HCT116 (cell line): ENCODE results near the gene ZNF747. TPM values are rescaled to one million over a fixed set of nuclear protein-coding genes. Genes with fewer than 3 reads are reported as not detected.

Experiments used
- ATAC-seq: fragments of 200-7000 bp; cut with Tn5 transposase; 2 replicates; pipeline ENCODE4 v1.9.1; 2020; ENCODE audit warnings: mild to moderate bottlenecking, moderate library complexity
- BruUV-seq: library from RNA; stranded (reverse); fragments of 400-500 nt; replicated peaks from 2 replicates; lab custom pipeline; 2021; lab: Mats Ljungman, UMichigan
- CTCF ChIA-PET: fragments of 300-600 bp; sonication (Branson Sonifier 250); formaldehyde crosslinking; loops from one replicate; lab custom pipeline; 2021; ENCODE audit warnings: antibody characterized with exemption; lab: Charles Lee
- POLR2A ChIA-PET: fragments of 300-600, 350-600 bp; sonication (Branson Sonifier 250); formaldehyde crosslinking; loops from one replicate; lab custom pipeline; 2021; ENCODE audit warnings: antibody characterized with exemption; lab: Charles Lee
- RAD21 ChIA-PET, 2 experiments: fragments of 300-600 bp; sonication (Branson Sonifier 250); formaldehyde crosslinking; loops; one replicate each; lab custom pipeline; 2023; ENCODE audit warnings: low total read pairs in 2 of 2; ENCODE audit not compliant: uncharacterized antibody in 2 of 2, unreplicated experiment in 2 of 2, low non-redundant PET in 1 of 2; lab: Charles Lee
- DNase-seq: peaks from one replicate; pipeline ENCODE4 v3.0.0-alpha.2; 2010; ENCODE audit warnings: low read depth, low spot score
- H2AFZ ChIP-seq: fragments of 200-600 bp; shearing (Covaris generic), sonication (generic); 2 replicates; pipeline ENCODE4 v1.6.1; 2017; ENCODE audit warnings: low read depth, mixed run types, mixed read lengths, antibody characterized with exemption, low read length; ENCODE audit not compliant: poor library complexity, severe bottlenecking
- H3K27ac ChIP-seq: 2 replicates; pipeline ENCODE4 v1.5.1; 2012; ENCODE audit warnings: low read depth, low read length
- H3K27me3 ChIP-seq: fragments of 200-600 bp; sonication (generic); 2 replicates; pipeline ENCODE4 v1.6.1; 2016; ENCODE audit warnings: mixed run types, low read length, mixed read lengths; ENCODE audit not compliant: insufficient read depth
- H3K36me3 ChIP-seq, 2 experiments: fragments of 200-500 bp in 1 of 2; fragments of 200-600 bp in 1 of 2; sonication (Bioruptor generic) in 1 of 2; sonication (generic) in 1 of 2; 2 replicates each; pipeline versions ENCODE4 v1.5.1 to v1.6.1; 2014 to 2016; ENCODE audit warnings: low read length in 2 of 2, inconsistent platforms in 1 of 2, mixed read lengths in 1 of 2, mixed run types in 1 of 2; ENCODE audit not compliant: insufficient read depth in 2 of 2, control insufficient read depth in 1 of 2
- H3K4me1 ChIP-seq, 2 experiments: fragments of 200-600 bp in 1 of 2; sonication (generic) in 1 of 2; 2 replicates each; pipeline versions ENCODE4 v1.5.1 to v1.6.1; 2012 to 2017; ENCODE audit warnings: low read length in 2 of 2, inconsistent platforms in 1 of 2, mild to moderate bottlenecking in 1 of 2, mixed read lengths in 1 of 2, mixed run types in 1 of 2, moderate library complexity in 1 of 2; ENCODE audit not compliant: insufficient read depth in 2 of 2, control insufficient read depth in 1 of 2
- H3K4me2 ChIP-seq: fragments of 200-600 bp; sonication (generic); 2 replicates; pipeline ENCODE4 v1.6.1; 2017; ENCODE audit warnings: mixed run types, low read length, mixed read lengths
- H3K4me3 ChIP-seq, 2 experiments: fragments of 200-600 bp in 1 of 2; sonication (generic) in 1 of 2; replicated peaks in 1 of 2; 2 replicates each; pipeline ENCODE4 v1.5.1; 2011 to 2016; ENCODE audit warnings: low read length in 2 of 2, control low read depth in 1 of 2, low read depth in 1 of 2, mild to moderate bottlenecking in 1 of 2, mixed read lengths in 1 of 2, mixed run types in 1 of 2
- H3K79me2 ChIP-seq: fragments of 200-600 bp; sonication (generic); 2 replicates; pipeline ENCODE4 v1.6.1; 2017; ENCODE audit warnings: mild to moderate bottlenecking, mixed run types, low read length, moderate library complexity, mixed read lengths; ENCODE audit not compliant: insufficient read depth
- H3K9ac ChIP-seq: fragments of 200-600 bp; sonication (generic); 2 replicates; pipeline ENCODE4 v1.6.1; 2016; ENCODE audit warnings: low read length, mixed read lengths
- H3K9me2 ChIP-seq: fragments of 200-600 bp; sonication (generic), shearing (Covaris generic); 2 replicates; pipeline ENCODE4 v1.6.1; 2017; ENCODE audit warnings: mixed run types, mild to moderate bottlenecking, moderate library complexity; ENCODE audit not compliant: insufficient read depth
- H3K9me3 ChIP-seq, 2 experiments: fragments of 200-500 bp in 1 of 2; fragments of 200-600 bp in 1 of 2; sonication (Bioruptor generic) in 1 of 2; sonication (generic) in 1 of 2; 2 replicates each; pipeline ENCODE4 v1.6.1; 2014 to 2017; ENCODE audit warnings: low read length in 2 of 2, mixed read lengths in 2 of 2, inconsistent platforms in 1 of 2, low read depth in 1 of 2, mild to moderate bottlenecking in 1 of 2, mixed run types in 1 of 2, moderate library complexity in 1 of 2; ENCODE audit not compliant: control insufficient read depth in 1 of 2, insufficient read depth in 1 of 2
- H4K20me1 ChIP-seq: fragments of 200-600 bp; sonication (generic), shearing (Covaris generic); 2 replicates; pipeline ENCODE4 v1.6.1; 2017; ENCODE audit warnings: mixed run types, mild to moderate bottlenecking, moderate library complexity; ENCODE audit not compliant: insufficient read depth
- CBX3 ChIP-seq: IDR thresholded peaks from 2 replicates; pipeline ENCODE4 v1.6.1; 2012; ENCODE audit warnings: low read depth
- EGR1 ChIP-seq: IDR thresholded peaks from 2 replicates; pipeline ENCODE4 v1.6.1; 2012; ENCODE audit warnings: low read depth
- ELF1 ChIP-seq: IDR thresholded peaks from 2 replicates; pipeline ENCODE4 v1.6.1; 2012; ENCODE audit warnings: low read depth, borderline replicate concordance
- EZH2 ChIP-seq: fragments of 200-600 bp; sonication (generic); IDR thresholded peaks from 2 replicates; pipeline ENCODE4 v1.6.1; 2017; ENCODE audit warnings: antibody characterized with exemption, mixed run types
- FOSL1 ChIP-seq: IDR thresholded peaks from 2 replicates; pipeline ENCODE4 v1.6.1; 2012; ENCODE audit warnings: low read depth
- JUND ChIP-seq: IDR thresholded peaks from 2 replicates; pipeline ENCODE4 v1.6.1; 2012
- POLR2A ChIP-seq: IDR thresholded peaks from 2 replicates; pipeline ENCODE4 v1.7.0; 2011; ENCODE audit warnings: borderline replicate concordance; ENCODE audit not compliant: insufficient read depth, insufficient read length; ENCODE audit errors: extremely low read depth
- POLR2AphosphoS5 ChIP-seq: IDR thresholded peaks from 2 replicates; pipeline ENCODE4 v1.6.1; 2011; ENCODE audit warnings: mild to moderate bottlenecking, low read depth, low read length, moderate library complexity
- SIN3A ChIP-seq: IDR thresholded peaks from 2 replicates; pipeline ENCODE4 v1.6.1; 2012; ENCODE audit warnings: low read depth
- SP1 ChIP-seq: IDR thresholded peaks from 2 replicates; pipeline ENCODE4 v1.6.1; 2012; ENCODE audit warnings: low read depth
- SRF ChIP-seq: IDR thresholded peaks from 2 replicates; pipeline ENCODE4 v1.6.1; 2012; ENCODE audit warnings: low read depth
- TCF7L2 ChIP-seq: IDR thresholded peaks from 2 replicates; pipeline ENCODE4 v1.7.0; 2011; ENCODE audit warnings: borderline replicate concordance, inconsistent platforms; ENCODE audit not compliant: insufficient read depth, insufficient read length; ENCODE audit errors: extremely low read depth
- YY1 ChIP-seq: IDR thresholded peaks from 2 replicates; pipeline ENCODE4 v1.6.1; 2011; ENCODE audit warnings: low read length, low read depth, moderate library complexity, mild to moderate bottlenecking; ENCODE audit not compliant: insufficient replicate concordance; ENCODE audit errors: extremely low read depth
- ZFX ChIP-seq: fragments of 450-650 bp; IDR thresholded peaks from 2 replicates; pipeline ENCODE4 v1.6.1; 2017
- ZNF274 ChIP-seq: fragments of 200-500 bp; sonication (Bioruptor generic); IDR thresholded peaks from 2 replicates; pipeline ENCODE4 v1.6.1; 2014; ENCODE audit warnings: mild to moderate bottlenecking, low read depth, low read length, inconsistent platforms
- intact Hi-C: fragments of 100-400 bp; cut with micrococcal nuclease; formaldehyde crosslinking; loops from 2 replicates; pipeline ENCODE4 v1.10.0; 2022
- total RNA-seq: library from RNA; stranded (reverse); gene quantifications from one replicate; pipeline ENCODE4 v1.2.1, GENCODE V29; 2021; ENCODE audit not compliant: unreplicated experiment
- TF ChIP-seq, protein P1 (sequence below): IDR thresholded peaks from 2 replicates; pipeline ENCODE4 v1.6.1; 2011; ENCODE audit warnings: mild to moderate bottlenecking, low read length, moderate library complexity; ENCODE audit not compliant: insufficient replicate concordance; ENCODE audit errors: extremely low read depth
- TF ChIP-seq, protein P2 (sequence below): IDR thresholded peaks from 2 replicates; pipeline ENCODE4 v1.6.1; 2012
- TF ChIP-seq, protein P3 (sequence below): IDR thresholded peaks from 2 replicates; pipeline ENCODE4 v1.6.1; 2012; ENCODE audit warnings: low read depth
- TF ChIP-seq, protein P4 (sequence below): IDR thresholded peaks from 2 replicates; pipeline ENCODE4 v1.6.1; 2012
- TF ChIP-seq, protein P5 (sequence below), 3 experiments: fragments of 200-600 bp in 1 of 3; sonication (generic) in 1 of 3; IDR thresholded peaks in 2 of 3; conservative IDR thresholded peaks in 1 of 3; 2 replicates each; pipeline ENCODE4 v1.5.1; 2012 to 2017; ENCODE audit warnings: low read depth in 2 of 3, low read length in 2 of 3, antibody characterized with exemption in 1 of 3, borderline replicate concordance in 1 of 3, control low read depth in 1 of 3, mild to moderate bottlenecking in 1 of 3, mixed read lengths in 1 of 3, mixed run types in 1 of 3, moderate library complexity in 1 of 3; ENCODE audit not compliant: insufficient read depth in 1 of 3

Gene ZNF747
- total RNA-seq, 1 experiment from 2014 or later: 2.1 TPM

- Histone ChIP-seq H3K27ac (no peak overlapping the region), H2AFZ (no peak overlapping the region), H3K27me3 (no peaks in the 10 kb centered on the region), H3K4me2 (no peak overlapping the region), H3K9me3 (no peaks in the 10 kb centered on the region), H3K9ac (no peak overlapping the region), H3K79me2 (peaks cover 10% of the 10 kb centered on the region; the same call in 1 of the 2 replicates), H4K20me1 (no peaks in the 10 kb centered on the region), H3K4me1 (peaks cover 10 to 21% of the 10 kb centered on the region in 2 experiments), H3K9me2 (no peaks in the 10 kb centered on the region), H3K4me3 (no peak overlapping the region), H3K36me3 (no peaks in the 10 kb centered on the region)
- RAD21 ChIA-PET: no interaction called here
- no TSS peak for BruUV-seq
- DNase-seq (no peak), ATAC-seq (no peak)
- intact Hi-C loops: no loop called here
- TF ChIP-seq ZNF274 (no peak), ZFX (no peak), CBX3 (no peak), TCF7L2 (no peak), FOSL1 (no peak), EZH2 (no peak), ELF1 (no peak), POLR2A (no peak), SRF (no peak), SIN3A (no peak), YY1 (no peak), SP1 (no peak), POLR2AphosphoS5 (no peak), EGR1 (no peak), JUND (no peak)
- TF ChIP-seq, protein P1, sequence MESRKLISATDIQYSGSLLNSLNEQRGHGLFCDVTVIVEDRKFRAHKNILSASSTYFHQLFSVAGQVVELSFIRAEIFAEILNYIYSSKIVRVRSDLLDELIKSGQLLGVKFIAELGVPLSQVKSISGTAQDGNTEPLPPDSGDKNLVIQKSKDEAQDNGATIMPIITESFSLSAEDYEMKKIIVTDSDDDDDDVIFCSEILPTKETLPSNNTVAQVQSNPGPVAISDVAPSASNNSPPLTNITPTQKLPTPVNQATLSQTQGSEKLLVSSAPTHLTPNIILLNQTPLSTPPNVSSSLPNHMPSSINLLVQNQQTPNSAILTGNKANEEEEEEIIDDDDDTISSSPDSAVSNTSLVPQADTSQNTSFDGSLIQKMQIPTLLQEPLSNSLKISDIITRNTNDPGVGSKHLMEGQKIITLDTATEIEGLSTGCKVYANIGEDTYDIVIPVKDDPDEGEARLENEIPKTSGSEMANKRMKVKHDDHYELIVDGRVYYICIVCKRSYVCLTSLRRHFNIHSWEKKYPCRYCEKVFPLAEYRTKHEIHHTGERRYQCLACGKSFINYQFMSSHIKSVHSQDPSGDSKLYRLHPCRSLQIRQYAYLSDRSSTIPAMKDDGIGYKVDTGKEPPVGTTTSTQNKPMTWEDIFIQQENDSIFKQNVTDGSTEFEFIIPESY: no peak
- TF ChIP-seq, protein P2, sequence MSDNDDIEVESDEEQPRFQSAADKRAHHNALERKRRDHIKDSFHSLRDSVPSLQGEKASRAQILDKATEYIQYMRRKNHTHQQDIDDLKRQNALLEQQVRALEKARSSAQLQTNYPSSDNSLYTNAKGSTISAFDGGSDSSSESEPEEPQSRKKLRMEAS: no peak
- TF ChIP-seq, protein P3, sequence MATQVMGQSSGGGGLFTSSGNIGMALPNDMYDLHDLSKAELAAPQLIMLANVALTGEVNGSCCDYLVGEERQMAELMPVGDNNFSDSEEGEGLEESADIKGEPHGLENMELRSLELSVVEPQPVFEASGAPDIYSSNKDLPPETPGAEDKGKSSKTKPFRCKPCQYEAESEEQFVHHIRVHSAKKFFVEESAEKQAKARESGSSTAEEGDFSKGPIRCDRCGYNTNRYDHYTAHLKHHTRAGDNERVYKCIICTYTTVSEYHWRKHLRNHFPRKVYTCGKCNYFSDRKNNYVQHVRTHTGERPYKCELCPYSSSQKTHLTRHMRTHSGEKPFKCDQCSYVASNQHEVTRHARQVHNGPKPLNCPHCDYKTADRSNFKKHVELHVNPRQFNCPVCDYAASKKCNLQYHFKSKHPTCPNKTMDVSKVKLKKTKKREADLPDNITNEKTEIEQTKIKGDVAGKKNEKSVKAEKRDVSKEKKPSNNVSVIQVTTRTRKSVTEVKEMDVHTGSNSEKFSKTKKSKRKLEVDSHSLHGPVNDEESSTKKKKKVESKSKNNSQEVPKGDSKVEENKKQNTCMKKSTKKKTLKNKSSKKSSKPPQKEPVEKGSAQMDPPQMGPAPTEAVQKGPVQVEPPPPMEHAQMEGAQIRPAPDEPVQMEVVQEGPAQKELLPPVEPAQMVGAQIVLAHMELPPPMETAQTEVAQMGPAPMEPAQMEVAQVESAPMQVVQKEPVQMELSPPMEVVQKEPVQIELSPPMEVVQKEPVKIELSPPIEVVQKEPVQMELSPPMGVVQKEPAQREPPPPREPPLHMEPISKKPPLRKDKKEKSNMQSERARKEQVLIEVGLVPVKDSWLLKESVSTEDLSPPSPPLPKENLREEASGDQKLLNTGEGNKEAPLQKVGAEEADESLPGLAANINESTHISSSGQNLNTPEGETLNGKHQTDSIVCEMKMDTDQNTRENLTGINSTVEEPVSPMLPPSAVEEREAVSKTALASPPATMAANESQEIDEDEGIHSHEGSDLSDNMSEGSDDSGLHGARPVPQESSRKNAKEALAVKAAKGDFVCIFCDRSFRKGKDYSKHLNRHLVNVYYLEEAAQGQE: no peak
- TF ChIP-seq, protein P4, sequence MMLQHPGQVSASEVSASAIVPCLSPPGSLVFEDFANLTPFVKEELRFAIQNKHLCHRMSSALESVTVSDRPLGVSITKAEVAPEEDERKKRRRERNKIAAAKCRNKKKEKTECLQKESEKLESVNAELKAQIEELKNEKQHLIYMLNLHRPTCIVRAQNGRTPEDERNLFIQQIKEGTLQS: no peak
- TF ChIP-seq, protein P5, sequence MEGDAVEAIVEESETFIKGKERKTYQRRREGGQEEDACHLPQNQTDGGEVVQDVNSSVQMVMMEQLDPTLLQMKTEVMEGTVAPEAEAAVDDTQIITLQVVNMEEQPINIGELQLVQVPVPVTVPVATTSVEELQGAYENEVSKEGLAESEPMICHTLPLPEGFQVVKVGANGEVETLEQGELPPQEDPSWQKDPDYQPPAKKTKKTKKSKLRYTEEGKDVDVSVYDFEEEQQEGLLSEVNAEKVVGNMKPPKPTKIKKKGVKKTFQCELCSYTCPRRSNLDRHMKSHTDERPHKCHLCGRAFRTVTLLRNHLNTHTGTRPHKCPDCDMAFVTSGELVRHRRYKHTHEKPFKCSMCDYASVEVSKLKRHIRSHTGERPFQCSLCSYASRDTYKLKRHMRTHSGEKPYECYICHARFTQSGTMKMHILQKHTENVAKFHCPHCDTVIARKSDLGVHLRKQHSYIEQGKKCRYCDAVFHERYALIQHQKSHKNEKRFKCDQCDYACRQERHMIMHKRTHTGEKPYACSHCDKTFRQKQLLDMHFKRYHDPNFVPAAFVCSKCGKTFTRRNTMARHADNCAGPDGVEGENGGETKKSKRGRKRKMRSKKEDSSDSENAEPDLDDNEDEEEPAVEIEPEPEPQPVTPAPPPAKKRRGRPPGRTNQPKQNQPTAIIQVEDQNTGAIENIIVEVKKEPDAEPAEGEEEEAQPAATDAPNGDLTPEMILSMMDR (IDR thresholded peaks at IDR 0.05 in 2 of 3, conservative IDR thresholded peaks at IDR 0.05 in 1 of 3; ENCODE audit: borderline replicate concordance in 1 of 3, insufficient read depth in 1 of 3, low read depth in 2 of 3, low read length in 2 of 3): no peak
- CTCF ChIA-PET: no interaction called here
- POLR2A ChIA-PET: no interaction called here
Measured at GRCh38 chr16:30561089-30561816, 26.6 kb upstream of the ZNF747 start.
